Stimulated activated CD4-positive, alpha-beta T cell treated with anti-CD3 and anti-CD28 coated beads, Interleukin-12 subunit alpha, Interleukin-12 subunit beta, amount 100 ng/mL, for 24 hours (primary cell): ENCODE data around the gene CPSF7.

ENCODE experiments used
- DNase-seq, 2 experiments: peaks; one replicate each; pipeline ENCODE4 v3.0.0-alpha.2; 2020; ENCODE audit warnings: low read depth in 2 of 2

Gene CPSF7

GRCh38 chr11:61357233-61357893, 72.4 kb downstream of the CPSF7 start:
- no peak for DNase-seq

GRCh38 chr11:61356706-61357105, 73.1 kb downstream of the CPSF7 start:
- no peak for DNase-seq

GRCh38 chr11:61354208-61354607, 75.6 kb downstream of the CPSF7 start:
- DNase-seq = no peak

GRCh38 chr11:61353131-61354067, 76.4 kb downstream of the CPSF7 start:
- no peak for DNase-seq
